Uterus (tissue), 2 donors: ENCODE measurements around the gene RASAL2.
"Not testable (repeated sequence)": the region's sequence is repeated elsewhere in the genome, so short reads cannot be mapped to it uniquely, and the experiment has no call there.

Source experiments
- CTCF ChIP-seq, 4 experiments: fragments of 200-600 bp in 2 of 4; fragments of 450-650 bp in 2 of 4; sonication (generic) in 2 of 4; IDR thresholded peaks; one replicate each; pipeline ENCODE4 v1.5.1; 2016 to 2019; ENCODE audit warnings: antibody characterized with exemption in 4 of 4, mild to moderate bottlenecking in 2 of 4, moderate library complexity in 1 of 4
- POLR2A ChIP-seq, 2 donors: fragments of 450-650 bp; IDR thresholded peaks; one replicate each; pipeline ENCODE4 v1.6.1; 2016; ENCODE audit warnings: antibody characterized with exemption in 2 of 2, mild to moderate bottlenecking in 1 of 2, moderate library complexity in 1 of 2

- not testable (repeated sequence) for TF ChIP-seq POLR2A, CTCF (IDR thresholded peaks at IDR 0.05)
Observed at GRCh38 chr1:178120520-178121052, 26.7 kb downstream of the RASAL2 start.
